ENCODE data around the gene DDX21. TPM values are rescaled to one million over a fixed set of nuclear protein-coding genes. Genes with fewer than 3 reads are reported as not detected.
A peak's percentile ranks its signal among the peaks of the same experiment; 100 is the strongest.

The DDX21 gene
- total and polyA plus RNA-seq, 2 of the 13 experiments (the other 11 are each of a cell fraction or from before 2014, with no cell fraction given): 52.5 to 147 TPM

- Histone ChIP-seq H3K4me2 (ENCODE audit: low read depth, low read length) (peak within 1 kb of the TSS; percentile 87), H3K4me1 (ENCODE audit: insufficient read depth, low read length) (peaks cover 38% of the 10 kb centered on the region), H3K9ac (ENCODE audit: insufficient read depth, low read depth, low read length) (peak within 1 kb of the TSS; percentile 77), H2AFZ (ENCODE audit: low read length) (peak within 1 kb of the TSS; percentile 20), H3K36me3 (replicated peaks in 1 of 2; ENCODE audit: control insufficient read depth in 1 of 2, insufficient read depth in 2 of 2, low read length in 2 of 2) (peaks cover 8 to 10% of the 10 kb centered on the region in 2 experiments; a peak in 4 of 5 replicates), H3K9me3 (ENCODE audit: low read length) (no peaks in the 10 kb centered on the region), H3K79me2 (ENCODE audit: insufficient read depth, low read length) (peaks cover 35% of the 10 kb centered on the region), H3K4me3 (replicated peaks in 1 of 3; ENCODE audit: insufficient read depth in 1 of 3, low read depth in 2 of 3, low read length in 3 of 3) (peak within 1 kb of the TSS; percentile 73 to 91 (median 79)), H4K20me1 (ENCODE audit: insufficient read depth, low read length) (no peaks in the 10 kb centered on the region), H3K27ac (ENCODE audit: extremely low read length, insufficient read depth, low read length) (peak within 1 kb of the TSS; percentile 67), H3K27me3 (ENCODE audit: control insufficient read depth in 1 of 2, insufficient read depth in 2 of 2, low read length in 2 of 2) (no peaks in the 10 kb centered on the region; a peak in 1 of 5 replicates)
- CTCF ChIA-PET (ENCODE audit: low intra/inter-chr PET ratio, low total read pairs): interaction anchor here (0.9 kb wide), 1 partner anchor 104 kb away, joined by 4 read pairs; no protein-coding TSS in a partner anchor
- FAIRE-seq (peak; percentile 90), ATAC-seq (peak; percentile 90), DNase-seq (ENCODE audit: low spot score) (peak; percentile 95)
- POLR2A ChIA-PET: no interaction called here
- BruUV-seq (replicated peaks): TSS peak; percentile 68
- 2% methylated on average over 42 of the region's 62 CpGs for WGBS (ENCODE audit: low lambda C conversion rate)
- in situ Hi-C loops (cut with HindIII; ENCODE audit: extremely low pct_ligation_motif_present, low pct_unique_long_range_greater_than_20kb) (no loop called here), intact Hi-C loops (cut with micrococcal nuclease; ENCODE audit: unreplicated experiment) (loop anchor here (5.0 kb wide), 1 partner anchor 189 kb away; no protein-coding TSS in a partner anchor)
- TF ChIP-seq ZNF775 (CRISPR knock-in tag; IDR thresholded peaks at IDR 0.05; ENCODE audit: borderline replicate concordance): no peak
- 0 out of 2 replicates have a peak, but pooled peaks have one; percentile 49 for TF ChIP-seq KLF11 (CRISPR knock-in tag; IDR thresholded peaks at IDR 0.05)
- 0 out of 2 replicates have a peak, but pooled peaks have one; percentile 32 for TF ChIP-seq ZNF512 (CRISPR knock-in tag; IDR thresholded peaks at IDR 0.05)
- TF ChIP-seq TBX2 (CRISPR knock-in tag; IDR thresholded peaks at IDR 0.05; ENCODE audit: borderline replicate concordance): peak; percentile 85
- peak; percentile 70 for TF ChIP-seq CREM (IDR thresholded peaks at IDR 0.05)
- TF ChIP-seq CREM (CRISPR knock-in tag; IDR thresholded peaks at IDR 0.05): no peak
- no peak for TF ChIP-seq NCOR1 (IDR thresholded peaks at IDR 0.05; ENCODE audit: borderline replicate concordance, low read length)
- TF ChIP-seq ZNF17 (CRISPR knock-in tag; IDR thresholded peaks at IDR 0.05): 0 out of 2 replicates have a peak, but pooled peaks have one; percentile 58
- TF ChIP-seq ISL2 (CRISPR knock-in tag; IDR thresholded peaks at IDR 0.05): peak; percentile 63
- peak; percentile 65; the same call in 1 of the 2 replicates for TF ChIP-seq ZNF709 (CRISPR knock-in tag; IDR thresholded peaks at IDR 0.05)
- TF ChIP-seq KMT2A (CRISPR knock-in tag; IDR thresholded peaks at IDR 0.05): peak; percentile 94
- peak; percentile 92; the same call in 1 of the 2 replicates for TF ChIP-seq ZNF350 (CRISPR knock-in tag; IDR thresholded peaks at IDR 0.05; ENCODE audit: borderline replicate concordance, low read depth)
- no peak for TF ChIP-seq ZFYVE20 (CRISPR knock-in tag; IDR thresholded peaks at IDR 0.05; ENCODE audit: borderline replicate concordance, low read depth)
- no peak for TF ChIP-seq REXO4 (CRISPR knock-in tag; IDR thresholded peaks at IDR 0.05; ENCODE audit: borderline replicate concordance)
- peak; percentile 62 for TF ChIP-seq ZNF274 (CRISPR knock-in tag; IDR thresholded peaks at IDR 0.05)
- TF ChIP-seq RFX1 (IDR thresholded peaks at IDR 0.05): peak; percentile 89
- TF ChIP-seq NR2F2 (IDR thresholded peaks at IDR 0.05; ENCODE audit: borderline replicate concordance, low read depth): no peak
- peak; percentile 19; the same call in 1 of the 2 replicates for TF ChIP-seq TFAP4 (IDR thresholded peaks at IDR 0.05; ENCODE audit: borderline replicate concordance, low read depth)
- no peak for TF ChIP-seq ZNF878 (CRISPR knock-in tag; IDR thresholded peaks at IDR 0.05)
- no peak for TF ChIP-seq TBP (CRISPR knock-in tag; IDR thresholded peaks at IDR 0.05)
- 0 out of 2 replicates have a peak, but pooled peaks have one; percentile 57 for TF ChIP-seq ZNF138 (CRISPR knock-in tag; IDR thresholded peaks at IDR 0.05; ENCODE audit: low read depth)
- TF ChIP-seq KLF16 (CRISPR knock-in tag; IDR thresholded peaks at IDR 0.05): peak in 1 of 2 experiments; percentile 90; a peak in 2 of 4 replicates
- TF ChIP-seq KMT2B (CRISPR knock-in tag; IDR thresholded peaks at IDR 0.05): peak; percentile 89; the same call in 1 of the 2 replicates
- TF ChIP-seq KLF12 (CRISPR knock-in tag; IDR thresholded peaks at IDR 0.05; ENCODE audit: borderline replicate concordance): peak; percentile 86; the same call in 1 of the 2 replicates
Measured at GRCh38 chr10:68988530-68989316, 32.8 kb downstream of the DDX21 start, which contains the start of gene KIFBP. KIFBP (plus strand) TSS chr10:68988803; CDS start chr10:68988833, 30 bp downstream.

Data from HepG2 (cell line).